22Rv1 (cell line): ENCODE results near the gene DSTYK.

ENCODE experiments used
- CTCF ChIP-seq: fragments of 450-650 bp; IDR thresholded peaks from 2 replicates; pipeline ENCODE4 v1.5.1; 2017; ENCODE audit warnings: mild to moderate bottlenecking
- ZFX ChIP-seq: fragments of 450-650 bp; IDR thresholded peaks from 2 replicates; pipeline ENCODE4 v1.6.1; 2017; ENCODE audit warnings: antibody characterized with exemption, borderline replicate concordance

DNA sequence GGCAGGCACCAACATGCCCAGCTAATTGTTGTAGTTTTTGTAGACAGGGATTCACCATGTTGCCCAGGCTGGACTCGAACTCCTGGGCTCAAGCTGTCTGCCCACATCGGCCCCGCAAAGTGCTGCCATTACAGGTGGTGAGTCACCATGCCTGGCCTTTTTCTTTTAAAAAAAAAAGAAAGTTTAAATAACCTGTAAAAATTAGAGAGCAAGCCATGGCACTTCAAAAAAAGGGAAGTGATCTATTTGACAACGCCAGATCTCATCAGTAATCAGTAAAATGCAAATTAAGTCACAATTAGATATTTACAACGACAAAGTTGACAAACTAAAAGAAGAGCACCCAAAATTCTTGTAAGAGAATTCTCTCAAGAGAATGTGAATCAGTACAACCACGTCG is 86.8 kb downstream of the DSTYK start:
- no peak for TF ChIP-seq CTCF
- TF ChIP-seq ZFX, result no peak
